ENCODE data around the gene AQP12B.

AQP12B gene

DNA sequence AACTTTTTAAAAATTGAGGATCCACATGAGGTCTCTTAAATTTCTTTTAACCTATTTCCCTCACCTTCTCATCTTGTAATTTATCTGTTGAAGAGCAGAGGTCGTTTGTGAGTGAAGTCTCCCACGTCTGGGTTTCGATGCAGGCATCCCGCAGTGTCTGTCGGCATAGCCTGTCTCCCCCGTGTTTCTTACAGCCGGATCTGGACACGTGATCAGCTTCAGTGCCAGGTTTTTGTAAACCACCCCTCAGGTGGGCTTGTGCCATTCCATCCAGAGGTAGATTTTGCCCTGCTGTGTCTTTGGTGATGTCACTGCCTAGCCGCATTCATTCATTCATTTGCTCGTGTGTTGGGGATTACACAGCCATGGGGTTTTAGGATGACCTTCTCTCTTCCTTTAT lies 25.1 kb upstream of the AQP12B start:
- Histone ChIP-seq H2AFZ (ENCODE audit: low read length) (no peak overlapping the region), H3K27me3 (replicated peaks; ENCODE audit: insufficient read depth, low read length) (peaks cover 89% of the 10 kb centered on the region), H3K36me3 (replicated peaks; ENCODE audit: insufficient read depth, low read length) (no peaks in the 10 kb centered on the region), H3K4me3 (ENCODE audit: low read length) (no peak overlapping the region), H3K27ac (ENCODE audit: low read length) (no peak overlapping the region), H3K9me2 (replicated peaks; ENCODE audit: insufficient read depth, low read length) (no peaks in the 10 kb centered on the region), H4K20me1 (ENCODE audit: insufficient read depth, low read length) (no peaks in the 10 kb centered on the region), H3K79me2 (ENCODE audit: low read length) (no peaks in the 10 kb centered on the region), H3F3A (ENCODE audit: insufficient read depth, low read length) (no peaks in the 10 kb centered on the region), H3K4me2 (ENCODE audit: low read depth, low read length) (no peak overlapping the region), H3K9ac (ENCODE audit: low read length) (no peak overlapping the region), H3K9me3 (replicated peaks; ENCODE audit: insufficient read depth, low read length) (no peaks in the 10 kb centered on the region), H3K4me1 (ENCODE audit: low read length) (no peaks in the 10 kb centered on the region)
- DNase-seq, result no peak
- TF ChIP-seq EZH2phosphoT487 (IDR thresholded peaks at IDR 0.05; ENCODE audit: low read length) (no peak), EZH2 (optimal IDR thresholded peaks at IDR 0.05; ENCODE audit: low read depth, low read length) (no peak)
- TF ChIP-seq, protein P1, sequence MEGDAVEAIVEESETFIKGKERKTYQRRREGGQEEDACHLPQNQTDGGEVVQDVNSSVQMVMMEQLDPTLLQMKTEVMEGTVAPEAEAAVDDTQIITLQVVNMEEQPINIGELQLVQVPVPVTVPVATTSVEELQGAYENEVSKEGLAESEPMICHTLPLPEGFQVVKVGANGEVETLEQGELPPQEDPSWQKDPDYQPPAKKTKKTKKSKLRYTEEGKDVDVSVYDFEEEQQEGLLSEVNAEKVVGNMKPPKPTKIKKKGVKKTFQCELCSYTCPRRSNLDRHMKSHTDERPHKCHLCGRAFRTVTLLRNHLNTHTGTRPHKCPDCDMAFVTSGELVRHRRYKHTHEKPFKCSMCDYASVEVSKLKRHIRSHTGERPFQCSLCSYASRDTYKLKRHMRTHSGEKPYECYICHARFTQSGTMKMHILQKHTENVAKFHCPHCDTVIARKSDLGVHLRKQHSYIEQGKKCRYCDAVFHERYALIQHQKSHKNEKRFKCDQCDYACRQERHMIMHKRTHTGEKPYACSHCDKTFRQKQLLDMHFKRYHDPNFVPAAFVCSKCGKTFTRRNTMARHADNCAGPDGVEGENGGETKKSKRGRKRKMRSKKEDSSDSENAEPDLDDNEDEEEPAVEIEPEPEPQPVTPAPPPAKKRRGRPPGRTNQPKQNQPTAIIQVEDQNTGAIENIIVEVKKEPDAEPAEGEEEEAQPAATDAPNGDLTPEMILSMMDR (IDR thresholded peaks at IDR 0.05; ENCODE audit: low read length), result no peak

DNA sequence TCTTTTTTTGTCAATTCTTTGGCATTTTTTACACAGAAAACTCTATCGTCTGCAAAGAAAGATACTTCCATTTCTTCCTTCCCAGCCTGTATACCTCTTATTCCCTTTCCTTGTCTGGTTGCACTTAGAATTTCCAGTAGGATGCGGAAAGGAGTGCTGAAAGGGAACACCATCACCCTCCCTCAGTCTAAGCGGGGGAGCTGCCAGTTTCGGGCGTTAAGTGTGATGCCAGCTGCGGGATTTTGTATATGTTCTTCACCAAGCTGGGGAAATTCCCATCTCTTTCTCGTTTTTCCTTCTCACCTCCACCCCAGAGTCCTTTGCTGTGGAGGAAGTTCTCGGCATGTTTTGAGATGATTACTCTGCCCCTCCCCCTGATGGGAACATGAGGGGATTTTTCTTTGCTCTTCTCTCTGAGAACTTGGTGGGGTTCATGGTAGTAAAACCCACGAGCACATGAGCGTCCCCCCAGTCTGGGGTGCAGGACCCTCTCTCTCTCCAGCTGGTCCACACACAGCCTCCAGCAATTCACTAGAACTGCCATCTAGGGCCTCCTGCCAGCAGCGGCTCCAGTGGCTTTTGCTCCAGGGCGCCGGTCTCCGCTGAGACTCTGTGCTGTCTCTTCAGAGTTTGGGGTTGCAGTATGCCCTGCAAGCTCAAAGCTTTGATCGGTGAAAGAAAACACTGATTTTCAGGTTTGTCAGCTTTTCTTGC lies 24.5 kb upstream of the AQP12B start:
- Histone ChIP-seq H3K4me1 (ENCODE audit: low read length) (no peaks in the 10 kb centered on the region), H3K27me3 (replicated peaks; ENCODE audit: insufficient read depth, low read length) (peaks cover 86% of the 10 kb centered on the region), H4K20me1 (ENCODE audit: insufficient read depth, low read length) (no peaks in the 10 kb centered on the region), H3K9ac (ENCODE audit: low read length) (no peak overlapping the region), H3F3A (ENCODE audit: insufficient read depth, low read length) (no peaks in the 10 kb centered on the region), H3K79me2 (ENCODE audit: low read length) (no peaks in the 10 kb centered on the region), H2AFZ (ENCODE audit: low read length) (no peak overlapping the region), H3K9me2 (replicated peaks; ENCODE audit: insufficient read depth, low read length) (no peaks in the 10 kb centered on the region), H3K27ac (ENCODE audit: low read length) (no peak overlapping the region), H3K36me3 (replicated peaks; ENCODE audit: insufficient read depth, low read length) (no peaks in the 10 kb centered on the region), H3K9me3 (replicated peaks; ENCODE audit: insufficient read depth, low read length) (no peaks in the 10 kb centered on the region), H3K4me2 (ENCODE audit: low read depth, low read length) (no peak overlapping the region), H3K4me3 (ENCODE audit: low read length) (no peak overlapping the region)
- TF ChIP-seq EZH2phosphoT487 (IDR thresholded peaks at IDR 0.05; ENCODE audit: low read length) (no peak), EZH2 (optimal IDR thresholded peaks at IDR 0.05; ENCODE audit: low read depth, low read length) (no peak)
- TF ChIP-seq, protein P1 (IDR thresholded peaks at IDR 0.05; ENCODE audit: low read length), result no peak
- DNase-seq, result no peak

DNA sequence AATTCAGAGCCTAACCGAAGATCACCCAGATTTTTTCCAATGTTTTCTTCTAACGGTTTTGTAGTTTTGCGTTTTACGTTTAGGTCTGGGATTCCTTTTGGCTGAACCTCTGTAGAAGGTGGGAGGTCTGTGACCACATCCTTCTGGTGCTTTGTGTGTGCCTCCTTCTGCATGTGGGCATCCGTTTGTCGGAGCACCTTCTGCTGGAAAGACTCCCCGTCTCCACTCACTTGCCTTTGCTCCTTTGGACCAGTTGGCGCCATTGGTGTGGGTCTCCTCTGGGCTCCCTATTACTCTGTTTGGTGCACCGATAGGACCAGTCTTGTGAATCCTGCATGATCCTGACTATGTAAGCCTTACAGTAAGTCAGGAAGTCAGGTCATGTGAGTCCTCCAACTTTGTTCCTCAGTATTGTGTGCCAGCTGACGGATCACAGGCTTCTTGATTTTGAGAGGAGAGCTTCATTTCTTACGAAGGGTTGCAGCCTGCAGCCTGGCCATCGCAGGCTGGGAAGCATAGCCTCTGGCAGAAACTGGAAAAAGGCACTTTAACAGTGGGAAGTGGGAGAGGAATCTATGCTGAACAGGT lies 22.6 kb upstream of the AQP12B start:
- no peaks in the 10 kb centered on the region for H4K20me1 ChIP-seq (ENCODE audit: insufficient read depth, low read length)
- no peaks in the 10 kb centered on the region for H3K4me1 ChIP-seq (ENCODE audit: low read length)
- TF ChIP-seq, protein P1 (IDR thresholded peaks at IDR 0.05; ENCODE audit: low read length), result no peak
- TF ChIP-seq EZH2 (optimal IDR thresholded peaks at IDR 0.05; ENCODE audit: low read depth, low read length) (no peak), EZH2phosphoT487 (IDR thresholded peaks at IDR 0.05; ENCODE audit: low read length) (no peak)
- no peak for DNase-seq
- H2AFZ ChIP-seq (ENCODE audit: low read length), result no peak overlapping the region
- H3K9ac ChIP-seq (ENCODE audit: low read length), result no peak overlapping the region
- no peaks in the 10 kb centered on the region for H3K9me3 ChIP-seq (replicated peaks; ENCODE audit: insufficient read depth, low read length)
- H3K4me2 ChIP-seq (ENCODE audit: low read depth, low read length), result no peak overlapping the region
- no peaks in the 10 kb centered on the region for H3K79me2 ChIP-seq (ENCODE audit: low read length)
- no peaks in the 10 kb centered on the region for H3F3A ChIP-seq (ENCODE audit: insufficient read depth, low read length)
- peaks cover 71% of the 10 kb centered on the region for H3K27me3 ChIP-seq (replicated peaks; ENCODE audit: insufficient read depth, low read length)
- no peaks in the 10 kb centered on the region for H3K36me3 ChIP-seq (replicated peaks; ENCODE audit: insufficient read depth, low read length)
- no peaks in the 10 kb centered on the region for H3K9me2 ChIP-seq (replicated peaks; ENCODE audit: insufficient read depth, low read length)
- H3K27ac ChIP-seq (ENCODE audit: low read length), result no peak overlapping the region
- H3K4me3 ChIP-seq (ENCODE audit: low read length), result no peak overlapping the region

All from MM.1S (cell line).